NK-92 treated with Interleukin-12 subunit alpha and Interleukin-12 subunit beta, amount 100 ng/mL, for 24 hours (cell line): Measurements from ENCODE around the gene GRID1.
A peak's percentile ranks its signal among the peaks of the same experiment; 100 is the strongest.

Source experiments
- DNase-seq: peaks from one replicate; lab custom pipeline; 2025; lab: John Stamatoyannopoulos, UW

The GRID1 gene

GRCh38 chr10:85614981-85615380 lies 751.6 kb downstream of the GRID1 start:
- no peak for DNase-seq

- DNase-seq: no peak
These were observed 752.0 kb downstream of the GRID1 start for GRCh38 chr10:85614566-85614965.

- no peak for DNase-seq
These were observed 753.2 kb downstream of the GRID1 start for GRCh38 chr10:85613391-85613790.

GRCh38 chr10:85612833-85613232 lies 753.8 kb downstream of the GRID1 start:
- DNase-seq: no peak

GRCh38 chr10:85612378-85612775 lies 754.2 kb downstream of the GRID1 start:
- peak; percentile 23 for DNase-seq

- no peak for DNase-seq
These were observed 754.7 kb downstream of the GRID1 start for GRCh38 chr10:85611746-85612377.

GRCh38 chr10:85611093-85611740 lies 755.4 kb downstream of the GRID1 start:
- DNase-seq: no peak

- no peak for DNase-seq
These were observed 756.1 kb downstream of the GRID1 start for GRCh38 chr10:85610381-85611092.

- no peak for DNase-seq
These were observed 757.1 kb downstream of the GRID1 start for GRCh38 chr10:85609509-85609908.

GRCh38 chr10:85608706-85609105 lies 757.9 kb downstream of the GRID1 start:
- DNase-seq: no peak

- no peak for DNase-seq
These were observed 759.4 kb downstream of the GRID1 start for GRCh38 chr10:85607043-85607695.

GRCh38 chr10:85606401-85606800 lies 760.2 kb downstream of the GRID1 start:
- DNase-seq: no peak

GRCh38 chr10:85604884-85605283 lies 761.7 kb downstream of the GRID1 start:
- no peak for DNase-seq

GRCh38 chr10:85604136-85604725 lies 762.4 kb downstream of the GRID1 start:
- no peak for DNase-seq

GRCh38 chr10:85603151-85603940 lies 763.2 kb downstream of the GRID1 start:
- DNase-seq: no peak

- no peak for DNase-seq
These were observed 763.9 kb downstream of the GRID1 start for GRCh38 chr10:85602713-85603112.

- no peak for DNase-seq
These were observed 764.3 kb downstream of the GRID1 start for GRCh38 chr10:85602306-85602705.

- no peak for DNase-seq
These were observed 765.1 kb downstream of the GRID1 start for GRCh38 chr10:85601526-85601925.

- no peak for DNase-seq
These were observed 765.9 kb downstream of the GRID1 start for GRCh38 chr10:85600744-85601081.

GRCh38 chr10:85600026-85600743 lies 766.4 kb downstream of the GRID1 start:
- DNase-seq: no peak

- DNase-seq: no peak
These were observed 767.5 kb downstream of the GRID1 start for GRCh38 chr10:85599081-85599480.
